Measurements from ENCODE around the gene SLC48A1. TPM values are rescaled to one million over a fixed set of nuclear protein-coding genes. Genes with fewer than 3 reads are reported as not detected.
A peak's percentile ranks its signal among the peaks of the same experiment; 100 is the strongest.

The SLC48A1 gene
- polyA plus RNA-seq, 3 donors: 9.4 to 19.6 (median 15.8) TPM

- Histone ChIP-seq H3K4me3 (replicated peaks in 1 of 3; ENCODE audit: low read depth in 2 of 3, low read length in 3 of 3) (no peak overlapping the region), H3K4me2 (replicated peaks; ENCODE audit: extremely low read depth, low read length, poor library complexity, severe bottlenecking) (no peak overlapping the region), H3K27ac (ENCODE audit: low read depth in 1 of 2, low read length in 2 of 2) (no peak overlapping the region), H3K9ac (ENCODE audit: insufficient read depth, low read length, poor library complexity, severe bottlenecking) (no peak overlapping the region), H3K27me3 (ENCODE audit: control insufficient read depth in 2 of 2, insufficient read depth in 2 of 2, low read length in 2 of 2) (no peaks in the 10 kb centered on the region), H3K36me3 (replicated peaks in 1 of 2; ENCODE audit: control insufficient read depth in 1 of 2, insufficient read depth in 2 of 2, low read length in 2 of 2) (no peaks in the 10 kb centered on the region), H3K4me1 (ENCODE audit: control insufficient read depth in 1 of 2, insufficient read depth in 2 of 2, low read length in 2 of 2) (peaks cover 21 to 40% of the 10 kb centered on the region in 2 donors), H2AFZ (ENCODE audit: insufficient read depth, low read depth, low read length, poor library complexity, severe bottlenecking) (no peak overlapping the region), H3K9me3 (replicated peaks in 1 of 2; ENCODE audit: control insufficient read depth in 1 of 2, insufficient read depth in 1 of 2, low read length in 2 of 2) (no peaks in the 10 kb centered on the region), H3K79me2 (ENCODE audit: insufficient read depth, low read length) (no peaks in the 10 kb centered on the region), H4K20me1 (ENCODE audit: insufficient read depth, low read length) (no peaks in the 10 kb centered on the region)
- peaks cover 32% of the 10 kb centered on the region for H3K4me1 Mint-ChIP-seq
- TF ChIP-seq, protein P1, sequence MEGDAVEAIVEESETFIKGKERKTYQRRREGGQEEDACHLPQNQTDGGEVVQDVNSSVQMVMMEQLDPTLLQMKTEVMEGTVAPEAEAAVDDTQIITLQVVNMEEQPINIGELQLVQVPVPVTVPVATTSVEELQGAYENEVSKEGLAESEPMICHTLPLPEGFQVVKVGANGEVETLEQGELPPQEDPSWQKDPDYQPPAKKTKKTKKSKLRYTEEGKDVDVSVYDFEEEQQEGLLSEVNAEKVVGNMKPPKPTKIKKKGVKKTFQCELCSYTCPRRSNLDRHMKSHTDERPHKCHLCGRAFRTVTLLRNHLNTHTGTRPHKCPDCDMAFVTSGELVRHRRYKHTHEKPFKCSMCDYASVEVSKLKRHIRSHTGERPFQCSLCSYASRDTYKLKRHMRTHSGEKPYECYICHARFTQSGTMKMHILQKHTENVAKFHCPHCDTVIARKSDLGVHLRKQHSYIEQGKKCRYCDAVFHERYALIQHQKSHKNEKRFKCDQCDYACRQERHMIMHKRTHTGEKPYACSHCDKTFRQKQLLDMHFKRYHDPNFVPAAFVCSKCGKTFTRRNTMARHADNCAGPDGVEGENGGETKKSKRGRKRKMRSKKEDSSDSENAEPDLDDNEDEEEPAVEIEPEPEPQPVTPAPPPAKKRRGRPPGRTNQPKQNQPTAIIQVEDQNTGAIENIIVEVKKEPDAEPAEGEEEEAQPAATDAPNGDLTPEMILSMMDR (IDR thresholded peaks at IDR 0.05): no peak
- WGBS (ENCODE audit: insufficient coverage): 87% methylated on average over 6 of the region's 12 CpGs
- intact Hi-C loops (cut with micrococcal nuclease): no loop called here
- no peaks in the 10 kb centered on the region for H3K9me3 Mint-ChIP-seq
- peaks cover 7 to 21% (median 16%) of the 10 kb centered on the region in 3 donors for H3K27me3 Mint-ChIP-seq (ENCODE audit: low read depth in 3 of 3)
- peak overlapping the region in 1 of 2 donors; percentile 7 for H3K4me3 Mint-ChIP-seq
- no peak for DNase-seq
- peak overlapping the region in 1 of 7 donors; percentile 47 for H3K27ac Mint-ChIP-seq
- H3K36me3 Mint-ChIP-seq: no peaks in the 10 kb centered on the region
Measured at GRCh38 chr12:47755655-47756562, 17.1 kb upstream of the SLC48A1 start.

- H3K36me3 Mint-ChIP-seq: no peaks in the 10 kb centered on the region
- H3K27ac Mint-ChIP-seq: no peak overlapping the region
- H3K27me3 Mint-ChIP-seq (ENCODE audit: low read depth in 3 of 3): peaks cover 7 to 21% (median 17%) of the 10 kb centered on the region in 3 donors
- Histone ChIP-seq H3K9me3 (replicated peaks in 1 of 2; ENCODE audit: control insufficient read depth in 1 of 2, insufficient read depth in 1 of 2, low read length in 2 of 2) (no peaks in the 10 kb centered on the region), H3K9ac (ENCODE audit: insufficient read depth, low read length, poor library complexity, severe bottlenecking) (no peak overlapping the region), H3K36me3 (replicated peaks in 1 of 2; ENCODE audit: control insufficient read depth in 1 of 2, insufficient read depth in 2 of 2, low read length in 2 of 2) (no peaks in the 10 kb centered on the region), H3K4me1 (ENCODE audit: control insufficient read depth in 1 of 2, insufficient read depth in 2 of 2, low read length in 2 of 2) (peaks cover 21 to 39% of the 10 kb centered on the region in 2 donors), H3K4me3 (replicated peaks in 1 of 3; ENCODE audit: low read depth in 2 of 3, low read length in 3 of 3) (peak overlapping the region in 1 of 3 experiments; percentile 82), H3K4me2 (replicated peaks; ENCODE audit: extremely low read depth, low read length, poor library complexity, severe bottlenecking) (peak overlapping the region; percentile 95), H3K79me2 (ENCODE audit: insufficient read depth, low read length) (no peaks in the 10 kb centered on the region), H3K27ac (ENCODE audit: low read depth in 1 of 2, low read length in 2 of 2) (no peak overlapping the region), H3K27me3 (ENCODE audit: control insufficient read depth in 2 of 2, insufficient read depth in 2 of 2, low read length in 2 of 2) (no peaks in the 10 kb centered on the region), H2AFZ (ENCODE audit: insufficient read depth, low read depth, low read length, poor library complexity, severe bottlenecking) (peak overlapping the region; percentile 91), H4K20me1 (ENCODE audit: insufficient read depth, low read length) (no peaks in the 10 kb centered on the region)
- no peak for DNase-seq
- WGBS (ENCODE audit: insufficient coverage): 74% methylated on average over 7 of the region's 7 CpGs
- TF ChIP-seq, protein P1 (IDR thresholded peaks at IDR 0.05): no peak
- H3K4me3 Mint-ChIP-seq: peak overlapping the region in 1 of 2 donors; percentile 13
- H3K4me1 Mint-ChIP-seq: peaks cover 31% of the 10 kb centered on the region
- intact Hi-C loops (cut with micrococcal nuclease): no loop called here
- no peaks in the 10 kb centered on the region for H3K9me3 Mint-ChIP-seq
Measured at GRCh38 chr12:47757364-47757839, 15.6 kb upstream of the SLC48A1 start.

Data from CD14-positive monocyte (primary cell).